Activated CD4-positive, alpha-beta T cell treated with anti-CD3 and anti-CD28 coated beads, Interleukin-2, Interleukin-4, amounts not matched to agents 100 ng/mL and 50 ng/mL, durations not matched to agents 16 hours and 8 hours (primary cell): ENCODE data around the gene VTA1.
"Not testable (repeated sequence)": the region's sequence is repeated elsewhere in the genome, so short reads cannot be mapped to it uniquely, and the experiment has no call there.

Source experiments
- DNase-seq: peaks from one replicate; pipeline ENCODE4 v3.0.0-alpha.2; 2020; ENCODE audit warnings: low spot score

VTA1 gene

DNA sequence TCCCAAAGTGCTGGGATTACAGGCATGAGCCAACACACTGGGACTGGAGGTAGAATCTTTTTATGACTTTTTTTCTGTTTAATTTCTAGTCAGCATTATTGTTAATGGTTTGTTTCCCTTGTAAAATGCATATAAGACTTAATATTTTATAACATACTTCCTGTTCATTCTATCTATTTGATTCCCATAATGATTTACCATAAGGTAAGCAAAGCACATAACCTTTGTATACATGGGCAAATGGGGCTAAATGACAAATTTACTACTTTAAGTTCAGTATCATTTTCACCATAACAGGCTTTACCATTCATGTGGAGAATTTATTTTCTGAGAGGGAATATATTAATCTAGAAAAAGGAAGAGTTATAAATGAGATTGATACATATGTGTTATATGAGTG, 24.3 kb downstream of the VTA1 start:
- DNase-seq, result no peak

- DNase-seq, result no peak
Measured at GRCh38 chr6:142172758-142173157, 25.7 kb downstream of the VTA1 start.

GRCh38 chr6:142173980-142174379, 26.9 kb downstream of the VTA1 start:
- no peak for DNase-seq

- no peak for DNase-seq
Measured at GRCh38 chr6:142174703-142175102, 27.6 kb downstream of the VTA1 start.

GRCh38 chr6:142178129-142178528, 31.1 kb downstream of the VTA1 start:
- no peak for DNase-seq

DNA sequence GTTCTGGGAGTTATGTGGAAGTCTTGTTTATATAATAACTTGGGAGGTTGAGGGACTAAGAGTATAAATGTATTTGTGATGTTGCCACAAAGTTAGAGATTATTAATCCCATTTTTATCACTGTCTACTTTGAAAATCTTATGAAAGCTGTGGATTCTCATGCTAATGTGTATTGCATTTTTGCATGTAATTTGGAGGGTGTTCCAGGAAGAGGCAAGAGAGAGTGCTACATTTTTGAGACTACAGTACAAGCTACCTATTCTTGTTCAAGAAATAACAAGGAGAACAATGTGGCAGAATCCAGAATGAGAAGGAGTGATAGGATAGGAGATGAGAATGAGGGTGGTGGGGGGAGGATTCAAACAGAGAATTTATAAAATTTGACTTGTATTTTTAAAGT, 34.9 kb downstream of the VTA1 start:
- no peak for DNase-seq

GRCh38 chr6:142183351-142183750, 36.3 kb downstream of the VTA1 start:
- DNase-seq, result no peak

DNA sequence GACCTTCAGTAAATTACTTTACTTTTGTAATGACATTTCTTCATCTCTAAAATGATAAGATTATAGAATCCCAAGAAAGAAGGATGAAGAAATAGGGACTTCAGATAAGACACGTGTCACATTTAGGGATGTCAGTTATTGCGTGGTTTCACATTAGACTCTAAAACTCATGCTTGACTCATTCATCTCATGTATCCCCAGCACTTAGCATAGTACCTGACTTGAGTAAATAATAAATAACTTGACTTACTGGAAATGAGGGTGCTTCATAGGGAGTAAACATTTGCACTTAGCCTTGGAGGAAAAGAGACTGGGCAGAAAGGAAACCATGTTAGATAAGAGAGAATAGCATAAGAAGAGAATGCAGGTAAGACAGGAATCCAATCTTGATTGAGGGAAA, 37.2 kb downstream of the VTA1 start:
- no peak for DNase-seq

GRCh38 chr6:142185641-142186040, 38.6 kb downstream of the VTA1 start:
- DNase-seq, result no peak

GRCh38 chr6:142187209-142187608, 40.1 kb downstream of the VTA1 start:
- DNase-seq, result no peak

DNA sequence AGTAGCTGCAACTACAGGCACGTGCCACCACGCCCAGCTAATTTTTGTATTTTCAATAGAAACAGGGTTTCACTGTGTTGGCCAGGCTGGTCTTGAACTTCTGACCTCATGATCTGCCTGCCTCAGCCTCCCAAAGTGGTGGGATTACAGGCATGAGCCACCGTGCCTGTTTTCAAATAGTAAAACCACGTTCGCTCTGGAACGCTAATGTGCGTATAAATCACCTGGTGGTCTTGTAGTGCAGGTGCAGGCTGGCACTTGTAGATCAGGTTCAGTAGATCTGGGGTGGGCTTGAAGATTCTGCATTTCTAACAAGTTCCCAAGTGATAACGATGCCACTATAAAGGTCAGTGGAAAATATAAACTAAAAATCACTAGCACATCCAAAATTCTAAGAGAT, 41.3 kb downstream of the VTA1 start:
- not testable (repeated sequence) for DNase-seq

DNA sequence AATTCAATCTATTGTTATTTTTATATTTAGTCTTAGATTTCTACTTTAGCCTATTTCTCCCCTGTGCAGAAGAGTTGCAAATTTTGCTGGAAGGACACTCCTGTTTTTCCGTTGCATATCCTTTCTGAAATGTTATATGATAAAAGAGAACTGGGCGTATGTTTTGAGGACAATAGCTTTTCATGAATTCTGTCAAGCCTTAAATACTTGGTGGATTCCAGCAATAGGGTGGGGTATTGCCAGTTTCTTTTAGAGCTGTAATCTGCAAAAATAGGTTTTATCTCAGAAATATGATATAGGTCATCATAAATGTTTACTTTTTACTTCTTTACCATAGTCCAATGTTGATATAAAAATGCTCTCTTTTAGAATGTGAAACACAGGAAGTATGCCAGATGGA, 42.0 kb downstream of the VTA1 start:
- DNase-seq, result no peak

- DNase-seq, result no peak
Measured at GRCh38 chr6:142192343-142192742, 45.3 kb downstream of the VTA1 start.

DNA sequence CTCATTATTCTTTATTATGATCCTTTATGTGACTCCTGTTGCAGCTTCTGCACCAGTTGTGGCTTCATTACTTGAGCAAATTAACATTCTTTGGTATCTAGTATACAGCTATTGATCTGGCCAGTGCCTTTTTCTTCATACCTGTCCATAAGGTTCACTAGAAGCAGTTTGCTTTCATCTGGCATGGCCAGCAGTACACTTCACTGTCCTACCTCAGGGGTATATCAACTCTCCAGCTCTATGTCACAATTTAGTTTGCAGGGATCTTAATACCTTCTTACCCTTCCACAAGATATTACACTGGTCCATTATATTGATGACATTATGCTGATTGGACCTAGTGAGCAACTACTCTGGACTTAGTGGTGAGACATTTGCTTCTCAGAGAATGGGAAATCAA, 46.6 kb downstream of the VTA1 start:
- no peak for DNase-seq

DNA sequence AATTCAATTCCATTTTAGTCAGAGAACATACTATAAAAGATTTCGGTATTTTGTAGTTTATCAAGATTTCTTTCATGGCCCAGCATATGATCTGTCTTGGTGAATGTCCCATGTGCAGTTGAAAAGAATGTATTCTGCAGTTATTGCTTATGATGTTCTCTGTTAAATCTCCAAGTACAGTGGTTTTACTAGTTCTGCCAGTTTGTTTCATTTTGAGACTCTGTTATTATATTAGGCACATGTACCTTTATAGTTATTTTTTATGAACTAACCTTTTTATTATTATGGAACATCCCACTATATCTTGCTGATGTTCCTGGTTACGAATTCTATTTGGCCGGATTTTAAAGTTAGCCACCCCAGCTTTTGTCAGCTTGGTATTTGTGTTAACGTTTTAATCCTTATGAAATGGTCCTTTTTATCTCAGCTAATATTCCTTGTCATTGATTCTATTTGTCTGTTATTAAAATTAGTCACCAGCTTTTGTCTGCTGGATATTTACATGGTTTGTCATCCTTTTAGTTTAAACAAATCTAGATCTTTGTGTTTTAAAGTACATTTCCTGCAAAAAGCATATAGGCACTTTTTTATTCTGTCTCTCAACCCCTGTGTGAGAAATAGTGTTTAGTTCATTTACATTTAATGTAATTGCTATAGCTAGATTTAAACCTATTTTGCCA, 48.9 kb downstream of the VTA1 start:
- DNase-seq, result no peak

- no peak for DNase-seq
Measured at GRCh38 chr6:142200846-142201628, 54.0 kb downstream of the VTA1 start.

DNA sequence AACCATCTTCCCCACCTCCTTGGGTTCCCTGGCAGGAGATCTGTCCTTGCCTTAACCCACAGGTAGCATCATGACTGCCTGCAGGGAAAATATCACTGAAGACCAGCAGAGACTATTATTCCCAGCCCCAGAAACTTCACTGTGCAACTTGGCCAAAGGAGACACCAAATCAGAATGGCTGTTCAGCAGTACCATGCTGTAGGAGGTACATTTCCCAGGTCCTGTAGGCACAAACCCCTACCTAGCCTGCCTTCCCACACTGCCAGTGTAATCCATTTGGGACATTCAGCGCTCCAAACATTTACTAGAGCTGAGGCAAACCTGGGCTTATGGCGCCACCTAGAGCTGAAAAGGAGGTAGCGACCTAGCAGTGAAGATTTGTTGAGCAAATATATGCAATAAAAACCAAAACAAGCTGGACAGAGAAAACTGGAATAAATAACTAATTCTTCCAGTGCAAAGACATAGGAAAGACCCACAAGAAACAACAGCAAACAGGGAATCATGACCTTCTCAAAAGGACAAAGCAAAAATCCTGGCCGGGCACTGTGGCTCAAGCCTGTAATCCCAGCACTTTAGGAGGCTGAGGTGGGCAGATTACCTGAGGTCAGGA, 60.3 kb downstream of the VTA1 start:
- DNase-seq, result peak; percentile 25

GRCh38 chr6:142210606-142211005, 63.5 kb downstream of the VTA1 start:
- DNase-seq, result no peak

DNA sequence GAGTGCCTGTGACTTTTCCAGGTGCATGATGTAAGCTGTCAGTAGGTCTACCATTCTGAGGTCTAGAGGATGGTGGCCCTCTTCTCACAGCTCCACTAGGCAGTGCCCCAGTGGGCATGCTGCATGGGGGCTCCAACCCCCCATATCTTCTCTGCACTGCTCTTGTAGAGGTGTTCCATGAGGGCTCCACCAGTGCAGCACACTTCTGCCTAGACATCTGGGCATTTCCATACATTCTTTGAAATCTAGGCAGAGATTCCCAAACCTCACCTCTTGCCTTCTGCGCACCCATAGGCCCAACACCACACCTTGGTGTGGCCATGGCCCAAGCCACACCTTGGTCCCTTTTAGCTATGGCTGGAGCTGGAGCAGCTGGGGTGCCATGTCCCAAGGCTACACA, 66.3 kb downstream of the VTA1 start:
- DNase-seq, result no peak

DNA sequence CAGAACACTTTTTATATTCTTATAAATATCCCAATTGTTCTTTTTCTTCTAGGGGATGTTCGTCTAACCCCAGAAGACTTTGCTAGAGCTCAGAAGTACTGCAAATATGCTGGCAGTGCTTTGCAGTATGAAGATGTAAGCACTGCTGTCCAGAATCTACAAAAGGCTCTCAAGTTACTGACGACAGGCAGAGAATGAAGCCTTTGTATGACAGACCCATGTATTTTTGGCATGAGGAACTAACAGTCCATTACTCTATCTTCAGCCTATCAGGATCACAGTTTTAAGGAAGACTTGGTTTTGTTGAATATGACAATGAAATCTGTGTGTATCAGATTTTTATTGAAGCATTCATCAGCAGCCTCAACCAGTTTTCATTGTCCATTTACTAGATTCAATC, 71.4 kb downstream of the VTA1 start:
- DNase-seq, result no peak

- no peak for DNase-seq
Measured at GRCh38 chr6:142222022-142222421, 75.0 kb downstream of the VTA1 start.

GRCh38 chr6:142223938-142224337, 76.9 kb downstream of the VTA1 start:
- no peak for DNase-seq

DNA sequence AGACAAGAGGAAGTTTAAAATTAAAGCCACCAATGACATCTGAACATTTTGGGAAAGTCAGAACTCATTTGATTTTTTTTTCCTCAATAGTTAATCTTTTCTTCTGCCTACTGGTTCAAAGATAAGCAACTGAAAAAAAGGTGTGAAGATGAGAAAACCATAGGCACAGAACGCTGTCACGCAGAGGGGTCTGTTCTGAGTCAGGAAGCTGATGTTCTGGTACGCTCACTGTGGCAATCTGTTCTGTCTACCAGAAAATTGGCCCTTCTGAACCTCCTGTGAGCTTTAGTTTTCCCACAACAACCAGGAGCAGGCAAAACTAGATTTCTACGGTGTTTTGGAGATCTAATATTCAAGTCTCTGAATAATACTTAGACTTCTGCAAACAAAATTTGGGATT, 78.1 kb downstream of the VTA1 start:
- no peak for DNase-seq
